Gastroesophageal sphincter (tissue), 3 donors: ENCODE data around the gene ABCB6.
A peak's percentile ranks its signal among the peaks of the same experiment; 100 is the strongest.

Experiments used
- EP300 ChIP-seq: sonication (generic); formaldehyde crosslinking; IDR thresholded peaks from one replicate; pipeline ENCODE4 v1.6.1; 2017; ENCODE audit warnings: antibody characterized with exemption, mild to moderate bottlenecking
- POLR2A ChIP-seq, 2 donors: fragments of 450-650 bp; IDR thresholded peaks; one replicate each; pipeline ENCODE4 v1.6.1; 2017; ENCODE audit warnings: antibody characterized with exemption in 2 of 2, mild to moderate bottlenecking in 2 of 2, moderate library complexity in 1 of 2
- TF ChIP-seq, protein P1 (sequence below), 4 experiments: fragments of 200-600 bp in 2 of 4; fragments of 450-650 bp in 2 of 4; sonication (generic) in 1 of 4; IDR thresholded peaks; one replicate each; pipeline ENCODE4 v1.5.1; 2017 to 2019; ENCODE audit warnings: antibody characterized with exemption in 4 of 4, mild to moderate bottlenecking in 2 of 4, moderate library complexity in 2 of 4

DNA sequence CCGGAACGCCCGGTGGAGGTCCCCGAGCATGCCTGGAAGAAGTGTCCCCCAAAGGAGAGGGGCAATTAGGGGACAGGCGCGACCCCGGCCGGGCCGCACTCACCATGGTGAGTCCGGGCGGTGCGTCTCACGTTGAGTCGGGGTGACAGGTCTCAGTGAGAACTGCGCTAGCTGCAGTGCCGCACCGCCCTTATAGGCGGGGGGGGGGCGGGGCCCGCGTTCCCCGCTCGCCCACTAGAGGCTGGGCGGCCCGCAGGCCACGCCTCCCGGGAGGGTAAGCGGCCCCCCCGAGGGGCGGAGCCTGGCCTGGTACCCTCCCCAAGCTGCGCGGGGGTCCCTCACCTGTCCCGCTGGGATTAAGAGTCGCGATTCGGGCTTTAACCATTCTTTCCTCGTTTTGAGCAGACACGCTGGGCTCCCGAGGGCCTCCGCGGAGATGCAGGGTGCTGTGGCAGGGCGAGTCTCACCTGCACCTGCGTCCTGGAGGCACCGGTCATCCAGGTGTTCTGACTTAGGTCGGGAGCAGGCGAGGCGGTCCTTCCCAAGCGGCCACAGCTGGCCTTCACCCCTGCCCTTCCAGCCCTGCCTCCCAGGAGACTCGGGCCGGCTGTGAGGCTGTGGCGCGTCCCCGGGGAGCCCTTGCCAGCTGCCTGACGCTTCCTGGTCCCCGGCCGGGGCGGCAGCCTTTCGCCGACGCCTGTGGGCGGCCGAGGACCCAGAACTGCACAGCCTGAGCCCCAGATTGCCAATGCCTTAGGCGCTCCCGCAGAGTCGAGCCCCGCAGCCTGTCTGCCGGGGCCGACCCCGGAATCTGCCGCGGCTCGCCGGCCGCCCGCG is 35.2 kb upstream of the ABCB6 start, which contains the start of gene TUBA4A:
- TF ChIP-seq POLR2A (IDR thresholded peaks at IDR 0.05): peak; percentile 92 to 93
- TF ChIP-seq, protein P1, sequence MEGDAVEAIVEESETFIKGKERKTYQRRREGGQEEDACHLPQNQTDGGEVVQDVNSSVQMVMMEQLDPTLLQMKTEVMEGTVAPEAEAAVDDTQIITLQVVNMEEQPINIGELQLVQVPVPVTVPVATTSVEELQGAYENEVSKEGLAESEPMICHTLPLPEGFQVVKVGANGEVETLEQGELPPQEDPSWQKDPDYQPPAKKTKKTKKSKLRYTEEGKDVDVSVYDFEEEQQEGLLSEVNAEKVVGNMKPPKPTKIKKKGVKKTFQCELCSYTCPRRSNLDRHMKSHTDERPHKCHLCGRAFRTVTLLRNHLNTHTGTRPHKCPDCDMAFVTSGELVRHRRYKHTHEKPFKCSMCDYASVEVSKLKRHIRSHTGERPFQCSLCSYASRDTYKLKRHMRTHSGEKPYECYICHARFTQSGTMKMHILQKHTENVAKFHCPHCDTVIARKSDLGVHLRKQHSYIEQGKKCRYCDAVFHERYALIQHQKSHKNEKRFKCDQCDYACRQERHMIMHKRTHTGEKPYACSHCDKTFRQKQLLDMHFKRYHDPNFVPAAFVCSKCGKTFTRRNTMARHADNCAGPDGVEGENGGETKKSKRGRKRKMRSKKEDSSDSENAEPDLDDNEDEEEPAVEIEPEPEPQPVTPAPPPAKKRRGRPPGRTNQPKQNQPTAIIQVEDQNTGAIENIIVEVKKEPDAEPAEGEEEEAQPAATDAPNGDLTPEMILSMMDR (IDR thresholded peaks at IDR 0.05): peak in 3 of 4 experiments; percentile 29 to 37 (median 33)
- TF ChIP-seq EP300: no peak
